CD14-positive monocyte (primary cell): ENCODE data around the gene VWF. TPM values are rescaled to one million over a fixed set of nuclear protein-coding genes. Genes with fewer than 3 reads are reported as not detected.
A peak's percentile ranks its signal among the peaks of the same experiment; 100 is the strongest.

ENCODE experiments used
- DNase-seq, 3 donors: peaks; one replicate each; pipeline ENCODE4 v3.0.0-alpha.2; 2011 to 2022
- H2AFZ ChIP-seq: 2 replicates; pipeline ENCODE4 v1.6.0; 2012; ENCODE audit warnings: mild to moderate bottlenecking, low read depth, low read length, inconsistent platforms; ENCODE audit not compliant: insufficient read depth, poor library complexity, severe bottlenecking
- H3K27ac ChIP-seq, 2 donors: 1 replicate in 1 of 2; 2 replicates in 1 of 2; pipeline ENCODE4 v1.5.1; 2012 to 2013; ENCODE audit warnings: low read length in 2 of 2, control low read depth in 1 of 2, inconsistent platforms in 1 of 2, low read depth in 1 of 2, mild to moderate bottlenecking in 1 of 2
- H3K27me3 ChIP-seq, 2 donors: one replicate each; pipeline versions ENCODE4 v1.6.0 to v1.6.1; 2011 to 2013; ENCODE audit warnings: low read length in 2 of 2; ENCODE audit not compliant: control insufficient read depth in 2 of 2, insufficient read depth in 2 of 2
- H3K36me3 ChIP-seq, 2 donors: replicated peaks in 1 of 2; 1 replicate in 1 of 2; 2 replicates in 1 of 2; pipeline versions ENCODE4 v1.5.1 to v1.6.1; 2012 to 2013; ENCODE audit warnings: low read length in 2 of 2, control low read depth in 1 of 2, inconsistent platforms in 1 of 2, mild to moderate bottlenecking in 1 of 2; ENCODE audit not compliant: insufficient read depth in 2 of 2, control insufficient read depth in 1 of 2
- H3K4me1 ChIP-seq, 2 donors: 1 replicate in 1 of 2; 2 replicates in 1 of 2; pipeline versions ENCODE4 v1.5.1 to v1.6.1; 2012 to 2013; ENCODE audit warnings: low read length in 2 of 2, control low read depth in 1 of 2, inconsistent platforms in 1 of 2, mild to moderate bottlenecking in 1 of 2, moderate library complexity in 1 of 2; ENCODE audit not compliant: insufficient read depth in 2 of 2, control insufficient read depth in 1 of 2
- H3K4me2 ChIP-seq: replicated peaks from 2 replicates; pipeline ENCODE3; 2012; ENCODE audit warnings: low read length, moderate library complexity, mild to moderate bottlenecking; ENCODE audit not compliant: poor library complexity, severe bottlenecking; ENCODE audit errors: extremely low read depth
- H3K4me3 ChIP-seq, 3 experiments: fragments of 200-600 bp in 1 of 3; sonication (generic) in 1 of 3; replicated peaks in 1 of 3; 1 replicate in 2 of 3; 2 replicates in 1 of 3; pipeline ENCODE4 v1.5.1; 2011 to 2013; ENCODE audit warnings: low read length in 3 of 3, mild to moderate bottlenecking in 3 of 3, control low read depth in 2 of 3, low read depth in 2 of 3, inconsistent platforms in 1 of 3, moderate library complexity in 1 of 3
- H3K79me2 ChIP-seq: 2 replicates; pipeline ENCODE4 v1.6.0; 2012; ENCODE audit warnings: mild to moderate bottlenecking, control low read depth, inconsistent platforms, low read length, moderate library complexity; ENCODE audit not compliant: insufficient read depth
- H3K9ac ChIP-seq: 2 replicates; pipeline ENCODE4 v1.6.0; 2017; ENCODE audit warnings: low read length, mild to moderate bottlenecking; ENCODE audit not compliant: insufficient read depth, poor library complexity, severe bottlenecking
- H3K9me3 ChIP-seq, 2 donors: replicated peaks in 1 of 2; 1 replicate in 1 of 2; 2 replicates in 1 of 2; pipeline versions ENCODE4 v1.5.1 to v1.6.1; 2012 to 2013; ENCODE audit warnings: low read length in 2 of 2, control low read depth in 1 of 2; ENCODE audit not compliant: control insufficient read depth in 1 of 2, insufficient read depth in 1 of 2
- H4K20me1 ChIP-seq: 2 replicates; pipeline ENCODE4 v1.6.0; 2012; ENCODE audit warnings: mild to moderate bottlenecking, low read length, control low read depth, moderate library complexity; ENCODE audit not compliant: insufficient read depth
- H3K27ac Mint-ChIP-seq, 7 donors: one replicate each; pipeline ENCODE4 v1.8.0; 2020; ENCODE audit warnings: mild to moderate bottlenecking in 7 of 7, mixed read lengths in 7 of 7, moderate library complexity in 6 of 7, inconsistent platforms in 2 of 7
- H3K27me3 Mint-ChIP-seq, 3 donors: one replicate each; pipeline ENCODE4 v1.8.0; 2021 to 2022; ENCODE audit warnings: low read depth in 3 of 3, mild to moderate bottlenecking in 3 of 3, mixed read lengths in 3 of 3, moderate library complexity in 3 of 3, inconsistent platforms in 1 of 3
- H3K36me3 Mint-ChIP-seq, 2 donors: one replicate each; pipeline ENCODE4 v1.8.0; 2020; ENCODE audit warnings: mixed read lengths in 2 of 2, inconsistent platforms in 1 of 2, mild to moderate bottlenecking in 1 of 2
- H3K4me1 Mint-ChIP-seq: one replicate; pipeline ENCODE4 v1.8.0; 2020; ENCODE audit warnings: mild to moderate bottlenecking, mixed read lengths
- H3K4me3 Mint-ChIP-seq, 2 donors: one replicate each; pipeline ENCODE4 v1.8.0; 2020; ENCODE audit warnings: mild to moderate bottlenecking in 2 of 2, mixed read lengths in 2 of 2, moderate library complexity in 1 of 2
- H3K9me3 Mint-ChIP-seq, 7 donors: one replicate each; pipeline ENCODE4 v1.8.0; 2020 to 2022; ENCODE audit warnings: mixed read lengths in 7 of 7, mild to moderate bottlenecking in 6 of 7, moderate library complexity in 6 of 7, inconsistent platforms in 2 of 7
- CTCF ChIP-seq: fragments of 200-600 bp; IDR thresholded peaks from one replicate; pipeline ENCODE4 v1.8.0; 2022; ENCODE audit warnings: antibody characterized with exemption, mild to moderate bottlenecking
- whole genome bisulfite sequencing: methylation state at CpG from one replicate; pipeline ENCODE4 v1.1.5; 2013; ENCODE audit warnings: missing lambda C conversion rate; ENCODE audit not compliant: insufficient coverage; 5-methylcytosine and 5-hydroxymethylcytosine counted together
- intact Hi-C, 2 donors: fragments of 100-400 bp; cut with micrococcal nuclease; formaldehyde crosslinking; loops; one replicate each; pipeline versions ENCODE4 v1.15.0 to v1.15.1; 2023
- polyA plus RNA-seq, 3 donors: library from polyadenylated mRNA; depleted of rRNA in 1 of 3; unstranded in 2 of 3; stranded (reverse) in 1 of 3; fragments of 300-500 nt in 2 of 3; fragments of >200 nt in 1 of 3; fragmentation: Illumina TruSeq in 2 of 3; gene quantifications; 1 replicate in 2 of 3; 2 replicates in 1 of 3; pipeline ENCODE4 v1.2.3, GENCODE V29; 2012 to 2021

The VWF gene
- polyA plus RNA-seq, 3 donors: 0.17 to 0.49 (median 0.48) TPM

- H3K36me3 Mint-ChIP-seq: peaks cover 0 to 2% of the 10 kb centered on the region in 2 donors
- no peak for DNase-seq
- no peak overlapping the region for H3K27ac ChIP-seq
- no peak overlapping the region for H3K4me3 ChIP-seq
- H3K9ac ChIP-seq: no peak overlapping the region
- TF ChIP-seq CTCF: no peak
- H3K27me3 ChIP-seq: no peaks in the 10 kb centered on the region
- 96% methylated on average over 15 of the region's 15 CpGs for WGBS
- no peak overlapping the region for H3K4me2 ChIP-seq
- peaks cover 34% of the 10 kb centered on the region for H3K4me1 Mint-ChIP-seq
- no peaks in the 10 kb centered on the region for H3K9me3 ChIP-seq
- H3K9me3 Mint-ChIP-seq: peaks cover 0 to 2% (median 0%) of the 10 kb centered on the region in 7 donors
- peak overlapping the region in 2 of 7 donors; percentile 25 to 66 for H3K27ac Mint-ChIP-seq
- no peak overlapping the region for H3K4me3 Mint-ChIP-seq
- H3K79me2 ChIP-seq: no peaks in the 10 kb centered on the region
- H4K20me1 ChIP-seq: no peaks in the 10 kb centered on the region
- intact Hi-C loops: loop anchor here in 1 of 2 donors (10.0 kb wide), 1 partner anchor 97 kb away; no protein-coding TSS in a partner anchor
- no peaks in the 10 kb centered on the region for H3K36me3 ChIP-seq
- peaks cover 0 to 2% (median 0%) of the 10 kb centered on the region in 3 donors for H3K27me3 Mint-ChIP-seq
- H2AFZ ChIP-seq: no peak overlapping the region
- peaks cover 34 to 35% of the 10 kb centered on the region in 2 donors for H3K4me1 ChIP-seq
Observed at GRCh38 chr12:6172086-6172485, 47.6 kb upstream of the VWF start.

- H3K4me1 Mint-ChIP-seq: peaks cover 40% of the 10 kb centered on the region
- H3K36me3 Mint-ChIP-seq: peaks cover 0 to 2% of the 10 kb centered on the region in 2 donors
- H3K4me2 ChIP-seq: no peak overlapping the region
- H3K4me3 Mint-ChIP-seq: no peak overlapping the region
- intact Hi-C loops: loop anchor here in 1 of 2 donors (10.0 kb wide), 1 partner anchor 97 kb away; no protein-coding TSS in a partner anchor
- H3K36me3 ChIP-seq: no peaks in the 10 kb centered on the region
- H3K9me3 Mint-ChIP-seq: peaks cover 0 to 2% (median 0%) of the 10 kb centered on the region in 7 donors
- no peak overlapping the region for H3K27ac ChIP-seq
- H3K9me3 ChIP-seq: no peaks in the 10 kb centered on the region
- peaks cover 0 to 2% (median 0%) of the 10 kb centered on the region in 3 donors for H3K27me3 Mint-ChIP-seq
- H3K27ac Mint-ChIP-seq: peak overlapping the region in 2 of 7 donors; percentile 25 to 63
- no peak for TF ChIP-seq CTCF
- no peaks in the 10 kb centered on the region for H4K20me1 ChIP-seq
- WGBS: 96% methylated on average over 18 of the region's 21 CpGs
- no peaks in the 10 kb centered on the region for H3K27me3 ChIP-seq
- H3K4me1 ChIP-seq: peaks cover 39 to 41% of the 10 kb centered on the region in 2 donors
- H3K4me3 ChIP-seq: no peak overlapping the region
- no peak for DNase-seq
- no peaks in the 10 kb centered on the region for H3K79me2 ChIP-seq
- no peak overlapping the region for H2AFZ ChIP-seq
- H3K9ac ChIP-seq: no peak overlapping the region
Observed at GRCh38 chr12:6171409-6172015, 47.0 kb upstream of the VWF start.
